Islet of Langerhans (tissue), 1 donor: ENCODE results near the gene LORICRIN.

Source experiments
- FAIRE-seq: peaks from one replicate; lab custom pipeline; 2011; peaks lifted over from hg19 to GRCh38; lab: Jason Lieb, UNC

LORICRIN gene

DNA sequence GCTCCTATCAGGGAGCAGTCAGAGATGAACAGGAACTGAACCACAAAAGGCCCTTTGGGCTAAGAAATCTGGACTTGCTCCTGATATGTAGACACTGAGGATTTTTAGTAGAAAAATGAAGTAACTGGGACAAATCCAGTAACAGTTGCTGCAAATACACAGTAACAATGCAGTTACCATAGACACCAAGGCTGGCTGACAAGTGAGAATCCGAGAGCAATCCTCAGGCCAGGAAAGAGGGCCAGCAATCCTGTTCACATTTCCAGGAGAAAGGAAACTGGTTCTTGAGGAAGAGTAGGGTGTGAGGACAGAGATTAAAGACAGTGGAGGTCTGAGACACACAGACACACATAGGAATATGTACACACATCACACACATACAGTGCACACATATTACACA, 9.3 kb upstream of the LORICRIN start:
- no peak for FAIRE-seq

DNA sequence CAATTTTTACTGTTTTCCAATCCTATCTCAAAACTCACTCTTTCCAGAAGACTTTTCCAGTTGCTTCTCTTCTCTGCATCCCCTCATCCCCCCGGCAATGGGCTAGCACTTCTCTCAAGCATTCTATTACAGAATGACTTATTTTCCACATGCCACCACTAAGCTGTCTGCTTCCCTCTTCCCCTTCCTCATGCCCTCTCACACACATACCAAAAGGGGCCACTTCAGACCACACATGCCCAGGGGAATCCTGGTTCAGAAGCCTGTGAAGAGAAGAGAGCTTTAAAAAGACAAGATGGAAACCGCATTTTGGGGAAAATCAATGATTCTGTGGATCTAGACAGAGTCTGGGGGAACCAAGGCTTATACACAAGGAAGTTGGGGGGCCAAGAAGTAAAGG, 8.4 kb upstream of the LORICRIN start:
- no peak for FAIRE-seq

DNA sequence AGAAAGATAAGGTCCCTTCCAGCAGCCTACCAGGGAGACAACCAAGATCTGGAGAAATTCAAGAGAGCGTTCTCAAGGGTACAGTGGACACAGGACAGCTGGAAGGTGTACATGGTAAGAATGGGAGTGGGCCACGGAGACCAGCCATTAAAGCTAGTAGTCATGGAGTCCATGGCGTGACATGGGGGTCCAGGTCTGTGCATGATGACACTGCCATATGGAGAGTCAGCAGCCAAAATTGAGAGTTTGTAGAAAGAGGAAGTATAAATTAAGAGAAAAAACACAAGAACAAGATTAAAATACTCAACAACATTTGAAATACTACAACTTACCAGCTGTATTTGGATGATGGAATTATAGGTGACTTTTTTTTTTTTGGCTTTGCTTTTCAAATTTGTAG, 7.9 kb upstream of the LORICRIN start:
- FAIRE-seq: no peak

DNA sequence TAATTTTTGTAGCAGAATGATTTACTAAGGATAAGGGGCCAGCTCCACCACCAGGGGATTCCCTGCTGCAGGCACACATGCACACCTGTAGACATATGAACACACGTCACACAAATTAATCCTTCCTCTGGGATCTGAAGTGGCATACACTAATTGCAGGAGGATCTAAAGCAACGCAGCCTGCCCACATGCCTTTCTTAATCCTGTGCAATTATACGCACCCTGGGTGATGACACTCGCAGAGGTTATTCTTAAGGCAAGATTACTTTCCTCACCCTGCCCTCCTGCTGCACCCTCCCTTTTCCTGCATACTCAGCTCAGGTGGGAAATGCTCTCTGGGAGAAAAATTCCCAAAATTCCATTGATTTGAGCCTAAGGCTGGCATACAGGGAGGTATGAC, 7.5 kb upstream of the LORICRIN start:
- no peak for FAIRE-seq

DNA sequence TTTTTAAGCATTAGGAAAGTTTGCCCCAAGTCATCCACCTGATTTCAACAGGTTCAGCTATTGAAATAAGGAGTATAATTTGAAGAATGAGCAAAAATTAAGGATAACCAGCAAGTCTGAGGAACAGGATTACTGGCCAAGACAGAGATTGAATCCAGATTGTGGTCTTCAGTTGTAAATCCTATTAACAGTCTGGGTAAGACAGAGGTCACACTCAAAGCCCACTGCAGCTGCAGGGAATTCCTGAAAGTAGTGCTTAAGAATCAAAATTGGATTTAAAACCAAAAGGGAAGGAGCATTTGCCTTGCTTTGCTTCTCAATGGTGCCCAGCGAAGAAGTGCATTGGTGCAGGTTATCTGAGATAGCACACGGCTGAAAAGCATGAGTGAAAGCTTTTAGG, 6.4 kb upstream of the LORICRIN start:
- FAIRE-seq: no peak

DNA sequence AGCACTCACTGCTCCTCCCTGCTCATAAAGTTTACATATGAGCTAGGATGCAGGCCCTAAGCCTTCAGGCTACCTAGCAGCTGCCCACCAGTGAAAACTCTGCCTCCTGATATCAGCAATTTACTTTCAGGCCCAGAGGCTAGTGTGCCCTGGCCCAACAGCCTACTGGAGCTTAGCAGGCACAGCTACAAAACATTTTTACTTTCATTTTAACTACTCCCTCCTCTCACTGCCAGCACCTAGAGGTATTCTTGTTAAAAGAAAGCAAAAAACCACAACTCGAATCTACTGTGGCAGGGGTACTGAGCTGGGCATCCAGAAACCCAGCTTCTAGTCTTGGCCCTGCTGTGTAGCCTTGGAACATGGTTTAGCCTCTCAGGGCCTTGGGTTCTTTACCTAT, 5.8 kb upstream of the LORICRIN start:
- no peak for FAIRE-seq

DNA sequence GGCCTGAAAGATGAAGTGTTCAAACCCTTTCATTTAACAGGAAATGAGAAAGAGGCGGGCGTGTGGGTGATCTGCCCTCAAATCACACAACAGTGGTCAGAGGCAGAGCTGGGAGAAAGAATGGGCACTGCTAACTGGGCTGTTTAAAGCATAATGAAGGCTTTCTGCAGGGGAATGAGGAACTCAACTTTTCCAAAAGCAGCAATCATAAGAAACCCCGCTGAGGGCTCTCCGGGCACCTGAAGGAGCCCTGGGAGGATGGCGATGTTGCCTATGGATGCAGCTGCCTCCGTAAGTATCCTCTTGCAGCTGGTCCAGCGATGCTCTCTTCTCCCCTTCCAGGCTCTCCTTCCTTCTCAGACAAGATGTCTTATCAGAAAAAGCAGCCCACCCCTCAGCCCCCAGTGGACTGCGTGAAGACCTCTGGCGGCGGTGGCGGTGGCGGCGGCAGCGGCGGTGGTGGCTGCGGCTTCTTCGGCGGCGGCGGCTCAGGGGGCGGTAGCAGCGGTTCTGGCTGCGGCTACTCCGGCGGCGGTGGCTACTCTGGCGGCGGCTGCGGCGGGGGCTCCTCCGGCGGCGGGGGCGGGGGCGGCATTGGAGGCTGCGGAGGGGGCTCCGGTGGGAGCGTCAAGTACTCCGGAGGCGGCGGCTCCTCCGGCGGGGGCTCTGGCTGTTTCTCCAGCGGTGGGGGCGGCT, 1.2 kb downstream of the LORICRIN start:
- FAIRE-seq: no peak

GRCh38 chr1:153261281-153262069, 2.0 kb downstream of the LORICRIN start:
- FAIRE-seq: no peak

GRCh38 chr1:153262070-153262366, 2.5 kb downstream of the LORICRIN start:
- FAIRE-seq: no peak

GRCh38 chr1:153262462-153263157, 3.1 kb downstream of the LORICRIN start:
- FAIRE-seq: no peak

- FAIRE-seq: no peak
Measured at GRCh38 chr1:153265457-153265856, 6.0 kb downstream of the LORICRIN start.

GRCh38 chr1:153271711-153272110, 12.2 kb downstream of the LORICRIN start:
- no peak for FAIRE-seq

DNA sequence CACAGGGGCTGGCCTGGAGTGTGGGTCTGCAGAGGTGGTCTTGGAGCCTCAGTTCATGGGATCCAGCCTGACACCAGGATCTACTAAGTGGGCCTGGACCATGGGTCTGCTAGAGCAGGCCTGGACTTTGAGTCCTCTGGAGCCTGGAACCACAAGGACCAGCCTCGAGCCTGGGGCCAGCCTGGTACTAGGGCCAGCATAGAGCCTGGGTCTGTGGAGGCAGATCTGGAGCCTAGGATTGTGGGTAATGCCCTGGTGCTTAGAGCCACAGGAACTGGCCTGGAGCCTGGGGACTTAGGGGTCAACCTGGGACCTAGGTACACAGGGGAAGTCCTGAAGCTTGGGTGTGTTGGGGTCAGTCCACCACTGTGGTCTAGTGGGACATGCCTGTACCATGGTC, 12.7 kb downstream of the LORICRIN start:
- FAIRE-seq: no peak

- no peak for FAIRE-seq
Measured at GRCh38 chr1:153277852-153278251, 18.4 kb downstream of the LORICRIN start.

DNA sequence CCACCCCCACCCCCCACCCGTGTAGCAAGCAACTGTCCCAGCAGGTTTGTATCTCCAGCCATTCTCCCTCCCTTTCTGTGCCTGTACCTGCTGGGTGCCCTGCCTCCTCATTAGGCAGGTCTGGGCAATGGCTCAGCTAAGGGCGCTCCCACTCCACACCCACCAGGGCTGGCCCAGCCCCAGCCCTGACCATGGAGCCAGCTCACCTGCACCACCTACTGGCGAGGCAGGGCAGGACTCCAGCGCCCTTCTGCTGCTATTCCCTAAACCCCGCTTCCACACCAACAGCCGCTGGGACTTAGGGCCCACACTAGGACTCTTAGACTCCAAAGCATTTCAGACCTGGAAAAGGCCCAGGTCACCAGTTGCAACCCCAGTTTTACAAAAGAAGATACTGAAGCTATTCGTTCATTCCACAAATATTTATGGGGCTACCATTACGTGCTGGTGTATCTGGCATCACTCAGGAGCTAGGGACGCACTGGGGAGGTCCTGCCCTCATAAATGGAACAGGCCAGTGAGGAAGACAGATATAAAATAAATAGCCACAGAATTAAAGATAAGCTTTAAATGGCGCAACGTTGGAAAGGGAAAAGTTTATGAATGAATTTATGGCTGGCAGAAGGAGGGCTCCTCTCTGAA, 29.3 kb downstream of the LORICRIN start:
- FAIRE-seq: no peak

DNA sequence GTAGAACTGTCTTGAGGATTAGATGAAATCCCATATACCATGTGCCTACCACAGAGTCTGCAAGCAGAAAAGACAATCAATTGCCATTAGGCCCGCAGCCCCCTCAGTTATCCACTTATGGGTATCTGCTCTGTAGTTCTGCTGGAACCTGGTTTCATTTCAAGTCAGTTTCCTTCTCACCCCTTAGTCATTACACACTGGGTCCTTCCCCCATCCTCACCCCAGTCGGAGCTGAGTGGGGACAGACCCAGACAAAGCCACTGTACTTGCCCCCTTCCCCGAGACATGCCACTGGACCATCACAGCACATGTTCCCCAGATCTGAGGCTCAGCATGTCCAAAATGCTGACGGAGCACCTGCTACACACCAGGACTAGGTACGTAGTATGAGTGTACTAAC, 32.0 kb downstream of the LORICRIN start:
- FAIRE-seq: no peak

GRCh38 chr1:153292185-153292584, 32.7 kb downstream of the LORICRIN start:
- FAIRE-seq: no peak

GRCh38 chr1:153292740-153293479, 33.4 kb downstream of the LORICRIN start:
- no peak for FAIRE-seq

GRCh38 chr1:153293480-153293775, 33.9 kb downstream of the LORICRIN start:
- FAIRE-seq: no peak

- no peak for FAIRE-seq
Measured at GRCh38 chr1:153293851-153294250, 34.4 kb downstream of the LORICRIN start.

GRCh38 chr1:153302308-153302707, 42.8 kb downstream of the LORICRIN start:
- FAIRE-seq: no peak

DNA sequence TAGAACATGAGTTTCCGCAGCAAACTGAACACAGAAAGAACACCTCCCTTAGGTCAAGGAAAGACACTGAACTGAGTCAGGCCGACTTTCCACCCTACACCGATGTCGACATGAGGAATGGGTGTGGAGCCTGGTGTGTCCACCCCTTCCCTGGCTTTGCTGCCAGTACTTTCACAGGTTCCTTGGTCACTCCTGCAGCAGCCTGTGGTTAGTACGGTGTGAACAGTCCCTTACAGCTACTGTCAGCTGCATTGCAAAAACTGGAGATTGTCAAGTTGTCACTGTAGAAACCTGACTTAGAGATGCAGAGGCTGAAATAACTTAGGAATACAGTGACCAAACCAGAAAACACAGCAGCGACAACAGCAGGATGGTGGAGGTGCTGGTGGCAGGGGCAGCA, 46.2 kb downstream of the LORICRIN start:
- FAIRE-seq: no peak
